ENCODE results near the gene FOLR1.

Gene FOLR1

GRCh38 chr11:72243173-72244059 is 51.5 kb downstream of the FOLR1 start:
- no peak overlapping the region for H3K4me3 ChIP-seq (ENCODE audit: low read length)
- DNase-seq (ENCODE audit: low read depth): no peak
- TF ChIP-seq CTCF (IDR thresholded peaks at IDR 0.05; ENCODE audit: insufficient read depth, low read depth, low read length, missing control alignments): no peak

DNA sequence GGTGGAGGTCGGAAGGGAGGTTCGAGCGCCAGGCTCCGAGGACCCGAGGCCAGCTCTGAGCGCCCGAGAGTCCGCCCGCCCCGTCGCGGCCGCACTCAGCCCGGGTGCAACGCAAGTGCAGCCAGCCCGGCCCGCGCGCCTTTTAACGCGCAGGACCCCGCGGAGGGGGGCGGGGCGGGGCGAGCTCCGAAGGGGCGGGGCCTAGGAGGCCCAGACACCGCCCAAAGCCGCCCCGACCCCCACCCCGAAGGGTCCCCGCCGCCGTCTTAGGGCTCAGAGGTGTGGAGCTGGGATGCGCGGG is 52.1 kb downstream of the FOLR1 start, which contains the start of gene PHOX2A:
PHOX2A (minus strand) TSS at position 117 of the 301 bp plus-strand sequence. CDS start 172 bp downstream, outside the sequence.
- no peak within 1 kb of the TSS for H3K4me3 ChIP-seq (ENCODE audit: low read length)
- no peak for DNase-seq (ENCODE audit: low read depth)
- TF ChIP-seq CTCF (IDR thresholded peaks at IDR 0.05; ENCODE audit: insufficient read depth, low read depth, low read length, missing control alignments): no peak

DNA sequence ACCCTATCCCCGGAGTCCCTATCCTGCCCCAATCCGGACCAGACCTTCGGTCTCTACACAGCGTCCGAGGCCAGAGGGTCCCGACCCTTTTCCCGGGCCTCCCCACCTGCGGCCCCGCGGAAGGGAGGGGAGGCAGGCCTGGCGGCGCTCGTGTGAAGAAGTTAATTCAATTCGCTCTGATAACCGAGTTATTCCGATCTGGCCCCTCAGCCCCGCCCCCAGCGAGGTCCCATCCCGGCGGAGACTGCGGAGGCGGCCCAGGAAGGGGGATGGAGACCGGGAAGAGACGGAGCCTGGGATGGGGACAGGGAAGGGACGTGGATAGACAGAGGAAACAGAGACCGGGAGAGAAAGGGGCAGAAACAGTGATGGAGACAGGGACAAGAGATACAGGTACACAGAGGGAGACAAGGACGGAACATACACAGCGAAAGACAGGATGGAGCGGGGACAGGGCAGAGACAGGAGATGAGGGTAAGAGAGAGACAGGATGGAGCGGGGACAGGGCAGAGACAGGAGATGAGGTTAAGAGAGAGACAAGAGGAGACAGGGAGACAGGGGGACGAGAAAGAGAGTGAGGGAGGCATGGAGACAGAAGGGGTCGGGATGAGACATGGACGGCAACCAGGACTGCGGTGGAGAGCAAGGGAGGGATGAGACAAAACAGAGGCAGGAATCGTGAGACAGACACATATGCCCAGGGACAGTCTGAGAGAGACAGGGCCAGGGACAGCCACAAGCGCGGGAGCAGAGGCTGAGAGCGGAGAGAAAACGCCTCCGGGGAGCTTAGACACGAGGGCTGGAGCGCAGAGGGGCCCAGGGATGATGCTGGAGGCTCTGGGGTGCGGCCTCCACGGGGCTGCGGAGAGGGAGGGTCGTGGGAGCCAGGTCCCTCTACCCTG is 52.7 kb downstream of the FOLR1 start:
- no peak for TF ChIP-seq CTCF (IDR thresholded peaks at IDR 0.05; ENCODE audit: insufficient read depth, low read depth, low read length, missing control alignments)
- no peak overlapping the region for H3K4me3 ChIP-seq (ENCODE audit: low read length)
- no peak for DNase-seq (ENCODE audit: low read depth)

DNA sequence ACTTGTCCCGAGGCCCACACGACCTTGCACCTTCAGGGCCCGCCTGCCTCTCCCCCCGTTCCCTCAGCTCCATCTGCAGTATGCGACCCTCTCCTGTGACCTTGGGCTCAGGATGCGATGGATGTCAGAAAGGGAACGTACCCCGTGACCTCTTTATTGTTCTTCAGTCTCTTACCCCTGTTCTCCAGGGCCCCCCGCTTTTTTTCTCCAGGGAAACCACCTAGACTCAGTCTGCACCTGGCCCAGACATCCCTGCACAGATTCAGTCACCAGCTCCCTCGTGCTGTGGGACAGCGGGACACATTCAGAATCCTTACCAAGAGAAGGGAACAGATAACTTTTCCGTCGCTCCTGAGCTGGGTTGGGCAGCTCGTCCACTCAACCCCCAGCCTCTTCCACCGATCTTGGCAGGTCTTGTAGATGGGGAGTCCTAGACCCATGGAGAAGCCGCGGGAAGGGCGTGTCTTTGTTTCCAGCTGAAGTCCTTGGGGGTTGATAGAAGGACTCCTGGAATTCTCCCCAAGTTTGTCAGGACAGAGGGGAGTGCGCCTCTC is 53.4 kb downstream of the FOLR1 start:
- no peak overlapping the region for H3K4me3 ChIP-seq (ENCODE audit: low read length)
- no peak for DNase-seq (ENCODE audit: low read depth)
- no peak for TF ChIP-seq CTCF (IDR thresholded peaks at IDR 0.05; ENCODE audit: insufficient read depth, low read depth, low read length, missing control alignments)
